Activated T-helper 1 cell treated with Interleukin-2 at 50 U/mL for 16 hours (primary cell): ENCODE data around the gene FMNL2.

Source experiments
- DNase-seq: peaks from one replicate; pipeline ENCODE4 v3.0.0-alpha.2; 2020; ENCODE audit warnings: low read depth

Gene FMNL2

DNA sequence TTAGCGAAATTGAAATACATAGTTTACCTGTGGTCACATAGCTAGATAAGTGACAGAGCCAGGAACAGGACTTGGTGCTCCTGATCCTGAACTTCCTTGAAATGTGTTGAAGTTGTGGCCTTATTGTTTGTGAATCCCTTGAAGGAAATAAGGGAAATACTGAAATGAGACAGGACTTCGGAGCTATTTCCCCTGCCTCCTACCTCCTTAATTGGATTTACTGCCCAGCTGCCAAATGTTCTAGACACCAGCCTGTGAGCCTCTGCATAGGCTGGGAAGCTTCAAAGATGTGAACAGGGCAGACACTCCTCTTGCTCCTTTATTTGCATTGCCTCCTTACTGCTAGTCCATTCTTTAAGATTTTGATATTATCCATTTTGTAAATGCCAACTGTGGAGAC lies 247.1 kb downstream of the FMNL2 start:
- no peak for DNase-seq

DNA sequence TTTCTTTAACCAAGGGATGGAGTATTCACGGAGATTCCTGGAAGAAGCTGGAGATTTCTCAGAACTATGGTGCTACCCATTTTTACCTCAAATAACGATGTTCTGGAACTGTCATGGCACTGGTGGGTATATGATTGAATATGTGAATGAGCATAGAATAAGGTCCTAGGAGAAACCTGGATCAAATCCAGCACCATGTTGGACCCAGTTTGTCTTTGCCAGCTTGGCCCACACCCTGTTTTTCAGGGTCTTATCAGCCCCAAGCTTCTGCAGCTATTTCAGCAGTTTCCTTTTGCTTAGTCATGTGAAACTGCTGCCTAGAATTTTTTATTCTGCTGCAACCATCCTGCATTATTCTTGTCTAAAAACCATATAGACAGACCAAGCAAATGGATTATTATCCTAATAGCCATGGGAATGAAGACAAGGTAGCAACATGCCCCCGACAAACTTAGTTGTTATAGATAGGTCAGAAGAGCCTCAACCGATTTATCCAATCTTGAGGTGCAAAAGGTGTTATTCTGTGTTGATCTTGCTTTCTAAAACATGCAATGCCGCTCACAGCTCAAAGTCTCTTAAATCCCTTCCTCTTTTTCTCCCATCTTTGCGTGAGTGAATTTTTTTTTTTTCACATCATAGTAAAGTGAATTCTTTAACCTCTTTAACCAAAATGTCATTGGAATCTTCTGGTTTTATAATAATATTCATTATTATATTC lies 248.7 kb downstream of the FMNL2 start:
- no peak for DNase-seq

DNA sequence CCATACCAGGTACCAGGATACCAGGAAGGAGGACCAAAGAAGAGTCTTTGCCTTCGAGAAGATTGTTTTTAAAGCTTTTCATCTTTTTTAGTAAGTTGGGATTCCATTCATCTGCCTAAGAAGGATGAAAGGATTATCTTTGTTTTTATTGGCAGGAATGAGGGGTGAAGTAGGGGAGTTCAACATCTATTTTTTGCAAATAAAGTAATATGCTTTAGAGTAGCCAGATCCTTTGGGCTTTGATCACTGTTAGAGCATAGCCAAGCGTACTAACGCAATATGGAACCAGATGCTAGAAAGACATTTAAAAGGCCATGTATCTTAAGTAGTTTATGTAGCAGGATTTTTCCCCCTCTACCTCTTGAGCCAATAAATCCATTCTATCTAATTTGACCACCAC lies 249.3 kb downstream of the FMNL2 start:
- no peak for DNase-seq

DNA sequence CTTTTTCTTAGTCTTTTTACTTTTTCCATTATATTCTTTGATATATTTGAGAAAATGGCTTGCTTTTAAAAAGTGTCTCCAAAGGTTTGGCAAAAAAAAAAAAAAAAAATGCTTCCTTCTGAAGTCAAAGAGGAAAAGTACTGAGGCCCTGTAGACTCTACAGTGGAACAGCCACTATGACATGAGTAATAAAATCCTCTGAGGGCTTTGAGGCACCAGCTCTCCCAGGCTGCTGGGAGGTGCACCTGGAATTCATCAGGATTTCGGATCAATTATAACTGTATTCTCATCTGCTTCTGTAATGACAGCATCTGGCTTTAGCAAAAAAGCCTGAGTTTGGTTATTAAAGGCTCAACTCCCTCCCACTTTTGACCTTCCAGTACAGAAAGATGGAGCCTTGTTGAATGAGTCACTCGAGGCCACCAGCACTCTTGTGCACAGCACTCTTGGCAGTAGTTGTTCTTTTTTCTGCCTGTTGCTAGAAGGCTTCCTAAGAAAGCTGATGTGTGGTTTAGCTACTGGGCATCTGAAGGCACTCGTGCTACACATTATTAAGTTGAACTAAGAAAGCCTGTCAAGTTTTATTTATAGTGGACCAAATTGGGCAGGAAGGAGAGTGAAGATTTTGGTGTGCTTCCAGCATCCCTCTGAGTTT lies 251.0 kb downstream of the FMNL2 start:
- no peak for DNase-seq

DNA sequence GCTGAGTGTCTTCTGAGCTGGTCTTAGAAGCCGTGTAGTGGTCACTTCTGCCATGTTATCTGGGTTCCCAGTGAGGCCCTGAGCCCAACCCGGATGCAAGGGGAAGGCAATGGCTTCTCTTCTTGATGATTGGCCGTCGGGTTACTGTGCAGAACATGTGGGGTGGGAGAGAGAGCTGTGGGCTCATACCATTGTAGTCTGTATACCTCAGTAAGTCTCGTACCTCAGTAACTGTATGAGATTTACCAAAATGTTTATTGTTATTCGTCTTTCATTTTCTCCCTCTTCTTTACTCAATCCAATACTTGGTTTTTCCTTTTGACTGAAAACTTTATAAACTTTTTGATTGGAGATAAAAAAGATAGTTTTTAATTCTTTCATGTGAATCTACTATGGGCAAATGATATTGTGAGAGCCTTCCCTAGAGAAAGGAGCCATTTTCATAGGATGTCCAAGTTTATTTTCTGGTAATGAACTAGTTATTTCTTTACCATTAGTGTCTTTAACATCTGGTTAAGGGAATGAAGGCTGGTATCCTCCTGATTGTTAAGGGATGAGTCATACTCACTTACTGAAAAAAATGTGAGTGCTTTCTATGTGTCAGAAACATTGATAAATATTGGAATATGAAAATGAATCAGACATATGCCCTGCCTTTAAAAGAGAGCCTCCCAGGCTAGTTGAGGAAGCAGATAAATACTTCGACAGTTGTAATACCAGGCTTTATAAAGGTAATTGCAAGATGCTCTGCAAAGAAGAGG lies 252.4 kb downstream of the FMNL2 start:
- DNase-seq, result no peak

DNA sequence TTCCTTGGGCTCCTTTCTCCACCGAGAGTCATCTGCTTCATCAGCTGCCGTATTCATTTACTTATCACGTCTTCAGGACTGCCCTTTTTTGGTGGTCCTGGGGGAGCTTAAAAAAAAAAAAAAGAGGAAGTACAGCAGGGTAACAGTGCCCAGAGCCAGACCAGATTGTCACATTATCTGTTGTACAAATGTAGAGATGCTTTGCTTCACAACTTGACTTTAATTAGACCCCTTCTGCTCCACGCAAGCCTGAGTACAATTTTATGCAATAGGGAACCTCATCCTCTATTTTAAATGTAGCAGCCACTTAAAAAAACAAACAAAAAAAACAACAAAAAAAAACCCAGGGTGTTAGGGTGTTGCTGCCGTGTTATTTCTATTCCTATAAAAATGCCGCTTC lies 254.0 kb downstream of the FMNL2 start:
- DNase-seq, result no peak

DNA sequence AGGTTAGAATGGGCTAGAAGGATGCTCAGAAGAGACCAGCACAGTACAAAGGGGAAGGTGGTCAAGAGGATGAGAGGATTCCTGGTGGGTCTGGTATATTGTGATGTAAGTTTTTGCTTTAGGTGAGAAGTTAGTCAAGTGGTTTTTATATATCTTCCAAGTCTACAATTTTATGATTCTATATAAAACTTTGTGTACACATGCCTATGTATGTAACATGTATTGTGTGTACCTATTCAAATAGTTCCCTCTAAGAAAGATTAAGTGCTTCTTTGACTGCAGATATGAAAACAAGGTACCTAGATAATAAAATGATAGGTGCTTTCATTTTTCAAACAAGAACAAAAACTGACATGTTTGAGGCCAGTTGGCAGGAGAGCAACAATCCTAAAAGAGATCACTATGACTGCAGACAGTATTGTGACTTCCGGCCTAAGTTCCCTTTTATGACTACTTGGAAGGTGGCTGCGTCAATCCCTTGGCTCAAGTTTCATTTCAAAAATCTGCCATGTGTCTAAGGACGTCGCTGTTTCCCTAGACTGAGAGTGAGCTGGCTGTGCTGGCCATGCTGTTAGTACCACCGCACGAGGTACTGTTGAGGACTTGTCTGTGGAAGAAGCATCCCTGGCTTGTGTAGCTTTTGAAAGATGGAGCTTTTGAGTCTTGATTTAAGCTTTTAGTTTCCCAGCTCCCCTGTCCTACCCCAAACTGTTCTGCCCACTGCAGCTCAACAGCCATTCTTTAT lies 259.2 kb downstream of the FMNL2 start:
- no peak for DNase-seq

DNA sequence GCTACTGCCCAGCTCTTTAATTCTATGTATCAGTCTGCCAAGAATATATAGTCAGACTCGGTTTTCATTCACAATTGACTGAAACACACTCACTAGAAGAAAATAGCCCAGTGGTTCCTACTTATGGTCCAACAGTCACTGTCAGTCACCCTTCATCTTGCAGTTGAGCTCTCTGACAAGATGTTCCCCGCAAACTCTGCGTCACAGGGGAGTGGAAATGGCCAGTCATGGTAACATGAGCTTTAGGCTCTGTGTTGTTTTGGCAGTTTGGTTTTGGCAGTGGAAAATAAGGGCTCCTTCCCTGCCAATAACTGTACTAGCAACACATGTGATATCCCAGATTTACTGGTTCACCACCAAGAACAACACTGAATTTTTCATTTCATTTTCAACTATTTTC lies 259.8 kb downstream of the FMNL2 start:
- DNase-seq, result no peak

DNA sequence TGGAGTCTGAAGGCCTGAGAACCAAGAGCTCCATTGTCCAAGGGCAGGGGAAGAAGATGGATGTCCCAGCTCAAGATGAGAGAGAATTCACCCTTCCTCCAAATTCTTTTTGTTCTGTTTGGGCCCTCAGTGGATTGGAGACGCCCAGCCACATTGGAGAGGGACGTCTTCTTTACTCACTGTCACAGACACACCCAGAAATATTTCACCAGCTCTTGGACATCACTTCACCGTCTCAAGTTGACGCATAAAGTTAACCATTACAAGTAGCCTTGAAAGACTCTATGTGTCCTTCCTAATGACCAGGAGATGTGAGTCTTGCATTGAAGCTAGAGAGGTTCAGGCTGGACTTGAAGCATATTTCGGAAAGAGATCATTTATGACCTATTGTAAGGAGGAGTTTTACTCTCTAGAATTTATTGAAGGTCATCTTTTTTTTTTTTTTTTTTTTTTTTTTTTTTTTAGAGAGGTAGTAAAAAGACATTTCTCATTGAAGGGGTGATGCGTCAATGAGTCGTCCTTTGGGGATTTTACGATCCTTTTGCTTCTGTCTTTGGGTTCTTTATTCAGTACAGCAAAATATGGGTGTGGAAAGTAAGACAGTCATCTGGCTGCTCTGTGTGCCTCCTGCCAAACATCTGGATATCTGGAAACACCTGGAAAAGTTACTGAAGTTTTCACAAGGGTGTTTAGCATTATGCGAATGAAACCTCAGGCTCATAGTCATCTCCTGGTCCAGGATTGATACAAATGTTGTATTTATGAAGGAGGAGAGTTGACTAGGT lies 264.2 kb downstream of the FMNL2 start:
- DNase-seq, result no peak

DNA sequence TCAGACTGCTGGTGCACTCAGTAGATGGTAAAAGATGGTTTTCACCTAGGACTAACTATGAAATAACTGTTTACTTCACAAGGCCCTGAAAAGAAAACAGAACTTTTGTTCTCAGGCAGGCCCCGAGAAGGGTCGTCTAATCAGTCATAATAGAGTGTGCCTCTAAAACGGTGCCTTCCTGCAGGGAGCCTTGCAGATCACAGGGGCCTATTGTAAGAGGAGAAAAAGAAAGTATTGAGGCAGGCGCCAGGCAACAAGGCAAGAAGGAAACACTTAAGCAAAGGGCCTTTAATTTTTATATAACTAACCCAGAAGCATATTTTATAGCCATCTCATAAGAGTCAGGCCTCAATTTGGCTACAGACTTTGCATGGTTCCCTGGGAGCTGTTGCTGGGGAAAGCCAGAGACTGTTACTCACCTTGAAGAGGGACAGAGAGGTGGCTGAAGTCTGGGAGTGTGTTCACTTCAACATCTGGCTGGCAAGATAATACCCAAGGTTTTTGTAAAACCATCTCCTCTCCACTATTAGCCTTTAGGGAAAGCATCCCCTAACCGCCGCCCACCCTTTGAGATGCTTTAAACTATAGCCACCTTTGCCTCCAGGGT lies 265.2 kb downstream of the FMNL2 start:
- no peak for DNase-seq

DNA sequence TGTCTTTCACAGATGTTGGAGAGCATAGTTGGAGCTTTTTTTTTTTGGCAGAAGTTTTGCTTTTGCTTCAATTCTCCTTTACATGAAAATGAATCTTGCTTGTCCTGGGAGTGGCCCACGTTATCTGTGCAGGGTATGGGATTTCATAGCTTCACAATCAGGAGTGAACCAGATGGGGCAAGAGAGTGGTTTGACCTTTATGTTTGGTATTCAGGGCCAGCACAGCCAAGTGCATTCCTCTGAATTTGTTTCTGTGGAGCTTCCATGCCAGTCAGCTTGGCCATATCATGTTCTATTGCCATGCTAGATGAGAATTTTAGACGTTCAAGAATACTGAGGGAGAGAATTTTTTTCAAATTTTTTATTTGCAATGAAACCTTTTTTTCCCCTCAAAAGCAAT lies 265.7 kb downstream of the FMNL2 start:
- no peak for DNase-seq

DNA sequence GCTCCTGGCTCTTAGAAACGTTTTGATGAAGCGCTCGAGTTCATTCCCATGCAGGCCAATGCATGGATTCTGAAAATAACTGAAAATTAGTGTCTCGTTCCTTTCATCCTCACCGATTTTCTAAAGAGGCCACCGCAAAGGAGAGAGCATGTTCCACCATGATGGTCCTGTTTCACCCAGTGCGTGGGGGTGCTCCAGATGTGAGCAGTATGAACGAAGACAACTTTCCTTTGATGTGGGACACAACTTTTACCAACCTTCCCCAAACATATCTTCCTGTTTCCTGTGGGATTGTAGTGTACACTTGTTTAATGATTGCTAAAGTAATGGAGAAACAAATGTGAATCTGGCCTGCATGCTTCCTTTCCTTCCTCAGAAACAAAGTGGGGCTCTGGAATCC lies 267.8 kb downstream of the FMNL2 start:
- no peak for DNase-seq

DNA sequence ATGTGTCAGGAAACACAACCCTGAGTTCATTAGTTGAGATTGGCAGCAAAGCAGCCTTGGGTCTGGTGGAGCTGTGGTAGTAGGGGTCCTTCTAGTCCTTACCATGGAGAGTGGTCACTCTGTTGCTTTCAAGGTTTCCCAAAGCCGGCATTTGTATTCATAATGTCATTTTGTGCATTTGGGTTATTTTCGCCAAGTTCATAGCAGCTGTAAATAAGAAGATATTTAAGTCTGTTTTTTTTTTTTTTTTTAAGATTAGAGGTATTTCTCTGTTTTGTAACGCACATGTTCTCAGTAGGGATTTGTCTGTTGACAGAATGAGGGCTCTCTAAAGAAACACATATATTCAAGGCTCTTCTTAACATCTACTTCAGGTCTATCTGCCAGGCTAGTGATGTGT lies 268.2 kb downstream of the FMNL2 start:
- no peak for DNase-seq

DNA sequence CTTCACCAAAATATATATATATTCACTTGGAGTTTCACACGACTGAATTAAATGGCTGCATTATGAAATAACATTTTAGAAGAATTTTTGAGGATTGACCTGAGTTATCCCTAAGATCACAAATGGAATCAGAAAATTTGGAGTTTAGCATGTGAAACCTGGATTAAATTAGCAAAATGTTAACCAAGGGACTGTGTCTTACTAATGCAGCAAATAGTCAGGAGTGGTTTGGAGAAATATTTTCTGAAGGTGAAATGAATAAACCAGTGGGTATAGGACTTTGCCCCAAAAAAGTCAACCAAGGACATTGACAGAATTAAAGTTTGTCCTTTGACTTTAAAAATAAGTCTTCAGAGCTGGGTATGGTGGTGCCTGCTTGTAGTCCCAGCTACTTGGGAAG lies 271.1 kb downstream of the FMNL2 start:
- DNase-seq, result no peak

DNA sequence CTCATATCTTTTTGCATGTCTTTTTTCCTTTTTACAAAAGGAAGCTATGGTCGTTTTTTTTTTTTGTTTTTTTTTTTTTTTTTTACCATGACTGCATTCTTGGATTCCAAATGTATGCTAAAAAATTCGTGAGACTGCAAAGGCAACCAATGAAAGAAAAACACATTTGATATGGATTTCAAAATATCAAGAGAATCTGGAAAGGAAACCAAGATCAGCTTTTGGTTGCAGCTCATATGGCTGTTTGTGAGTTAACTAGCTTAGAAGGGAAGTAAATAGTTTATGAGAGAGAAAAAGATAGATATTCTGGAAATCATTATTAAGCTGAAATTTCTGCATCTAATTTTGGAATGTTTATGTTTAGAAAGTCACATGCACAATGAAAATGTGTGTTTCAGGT lies 272.0 kb downstream of the FMNL2 start:
- DNase-seq, result no peak

DNA sequence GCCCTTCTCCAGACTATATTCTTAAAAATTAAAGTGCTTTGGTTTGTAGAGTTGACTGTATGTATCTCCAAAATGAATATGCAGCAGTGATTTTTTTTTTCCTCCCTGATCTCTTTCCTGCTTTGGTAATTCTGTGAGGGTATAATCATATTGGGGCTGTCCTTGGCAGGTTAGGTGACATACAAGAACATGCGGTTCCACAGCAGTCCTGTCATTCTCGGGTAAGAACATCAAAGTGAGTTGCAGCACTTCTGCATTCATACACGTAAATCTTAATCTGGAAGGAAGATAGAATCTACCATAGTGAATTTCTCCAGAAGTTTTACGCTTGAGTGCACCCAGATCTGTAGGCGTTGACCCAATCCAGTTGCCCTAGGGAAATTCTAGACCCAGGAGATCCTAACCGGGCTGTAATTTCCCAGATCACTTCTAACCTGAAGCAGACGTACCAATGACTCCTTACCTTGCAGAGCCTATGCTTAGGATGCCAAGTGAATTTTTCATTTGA lies 272.9 kb downstream of the FMNL2 start:
- no peak for DNase-seq

DNA sequence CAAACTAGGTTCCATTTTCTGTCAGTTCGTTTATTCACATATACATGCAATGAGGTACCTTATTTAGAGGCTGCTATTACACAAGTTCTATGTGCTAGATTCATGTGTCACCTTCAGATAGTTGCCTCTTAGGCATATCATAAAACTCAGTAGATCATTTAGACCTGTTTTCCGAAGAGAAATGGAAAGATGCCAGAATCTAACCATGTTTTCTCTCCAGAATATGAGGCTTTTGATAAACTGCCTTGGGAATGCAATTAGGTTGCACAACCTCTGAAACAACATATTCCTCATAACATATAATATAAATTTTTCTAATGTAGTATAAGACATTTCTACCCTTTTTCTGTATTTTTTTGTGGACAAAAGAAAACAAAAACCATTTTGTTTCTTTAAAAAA lies 274.2 kb downstream of the FMNL2 start:
- no peak for DNase-seq

DNA sequence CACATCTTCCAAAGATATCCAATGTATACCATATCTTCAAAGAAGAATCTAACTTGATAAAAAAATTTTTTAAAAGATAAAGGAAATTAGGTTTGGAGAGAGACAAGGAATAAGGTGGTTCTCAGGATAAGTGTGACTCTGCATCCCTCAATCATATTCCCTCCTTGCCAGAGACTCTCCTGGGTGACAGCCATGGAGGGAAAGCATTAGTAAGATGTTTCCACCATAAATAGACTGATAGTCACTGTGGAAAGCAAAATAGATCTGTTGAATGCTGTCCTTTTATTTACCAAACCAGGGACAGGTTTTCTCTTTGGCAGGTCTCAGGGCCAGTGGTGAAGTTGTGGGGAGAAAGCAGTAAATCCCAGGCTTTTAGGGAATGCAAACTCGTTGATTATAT lies 274.7 kb downstream of the FMNL2 start:
- no peak for DNase-seq

DNA sequence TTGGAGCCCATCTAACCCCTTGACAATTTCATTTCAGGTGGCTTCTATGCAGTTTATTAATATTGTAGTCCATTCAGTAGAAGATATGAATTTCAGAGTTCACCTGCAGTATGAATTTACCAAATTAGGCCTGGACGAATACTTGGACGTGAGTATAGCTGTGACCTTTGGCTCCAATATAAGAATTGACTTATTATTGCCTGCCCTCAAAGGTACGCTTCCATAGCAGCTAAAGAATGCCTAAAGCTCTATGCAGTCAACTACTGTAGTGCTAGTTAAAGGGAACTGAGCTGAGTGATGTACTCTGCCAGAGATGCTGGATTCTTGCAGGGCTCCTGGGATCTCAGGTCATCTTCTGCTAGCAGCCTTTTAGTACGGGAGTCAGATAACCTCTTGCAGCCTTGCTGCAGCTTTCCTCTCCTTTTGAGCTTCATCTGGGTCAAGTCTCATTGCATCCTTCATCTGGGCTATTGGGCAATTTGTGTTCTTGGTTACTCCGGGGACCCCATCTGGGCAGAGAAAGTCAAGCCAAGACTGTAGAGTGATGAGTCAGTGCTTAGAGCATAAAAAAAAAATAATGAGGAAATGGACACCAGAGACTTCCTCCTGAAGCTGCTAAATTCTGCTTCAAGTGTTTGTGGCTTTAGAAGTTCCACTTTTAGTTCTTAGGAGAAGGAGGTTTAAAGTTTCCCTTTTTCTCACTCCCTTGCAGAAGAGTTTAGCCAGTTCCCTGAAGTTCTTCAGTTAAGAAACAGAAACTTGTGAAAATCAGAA lies 276.7 kb downstream of the FMNL2 start:
- DNase-seq, result no peak

DNA sequence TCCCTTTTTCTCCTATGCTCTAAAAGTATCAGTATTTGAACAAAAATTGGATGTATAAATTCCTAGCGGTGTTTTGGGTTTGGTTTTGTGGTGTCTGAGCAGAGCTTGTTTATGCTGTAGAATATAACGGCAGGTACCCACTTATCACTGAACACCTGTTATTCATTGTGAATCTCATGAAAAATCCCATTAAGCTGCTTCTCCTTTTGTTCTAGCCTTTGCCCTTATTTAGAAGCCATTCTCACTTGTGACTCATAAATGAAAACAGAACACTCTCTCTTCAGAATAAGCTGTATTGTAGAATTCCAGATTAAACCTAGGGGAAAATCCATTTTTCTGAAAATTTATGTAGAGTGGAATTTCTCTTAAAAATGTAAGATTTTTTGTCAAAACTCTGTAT lies 278.3 kb downstream of the FMNL2 start:
- DNase-seq, result no peak
